Body of pancreas (tissue), 4 donors: Measurements from ENCODE around the gene RBP3.

Experiments
- POLR2A ChIP-seq, 3 donors: fragments of 450-650 bp; IDR thresholded peaks; one replicate each; pipeline ENCODE4 v1.6.1; 2016; ENCODE audit warnings: antibody characterized with exemption in 3 of 3, mild to moderate bottlenecking in 2 of 3
- TF ChIP-seq, protein P1 (sequence below), 7 experiments: fragments of 450-650 bp in 4 of 7; fragments of 200-600 bp in 3 of 7; sonication (generic) in 3 of 7; IDR thresholded peaks; one replicate each; pipeline ENCODE4 v1.5.1; 2016 to 2019; ENCODE audit warnings: antibody characterized with exemption in 7 of 7

DNA sequence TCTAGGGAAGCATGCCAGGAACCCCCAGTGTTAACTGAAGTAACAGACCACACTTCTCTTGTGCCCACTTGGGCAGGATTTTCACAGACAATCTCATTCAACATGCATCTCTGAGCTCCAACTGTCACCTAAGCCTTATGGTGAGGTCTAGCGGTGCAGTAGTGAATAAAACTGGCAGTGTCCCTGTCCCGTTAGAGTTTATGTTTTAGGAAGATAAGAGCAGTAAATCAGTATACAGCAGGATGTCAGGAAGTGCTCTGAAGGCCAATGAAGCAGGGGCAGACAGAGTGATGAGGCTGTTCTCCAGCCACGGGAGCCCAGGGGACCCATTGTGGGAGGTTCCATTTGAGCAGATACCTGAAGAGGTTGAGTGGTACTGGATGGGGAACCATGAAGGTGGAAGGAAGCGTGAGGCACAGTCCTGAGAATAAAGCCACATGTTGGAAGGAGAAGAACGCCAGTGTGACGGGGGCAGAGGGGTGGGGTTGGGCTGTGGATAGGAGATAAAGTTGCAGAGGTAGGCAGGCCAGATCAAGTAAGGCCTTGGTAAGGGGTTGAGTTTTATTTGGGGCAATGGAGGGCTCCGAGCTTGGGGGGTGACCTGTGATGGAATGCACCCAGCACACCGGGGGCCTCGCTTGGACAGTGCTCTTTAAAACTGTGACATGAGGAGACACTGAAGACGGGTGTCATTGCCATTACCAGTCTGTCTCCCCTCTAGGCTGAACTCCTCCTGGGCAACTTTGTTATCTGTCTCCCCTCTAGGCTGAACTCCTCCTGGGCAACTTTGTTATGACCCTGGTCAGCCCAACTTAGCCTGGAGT is 41.6 kb upstream of the RBP3 start:
- peak in 1 of 3 donors; percentile 32 for TF ChIP-seq POLR2A (IDR thresholded peaks at IDR 0.05)
- TF ChIP-seq, protein P1, sequence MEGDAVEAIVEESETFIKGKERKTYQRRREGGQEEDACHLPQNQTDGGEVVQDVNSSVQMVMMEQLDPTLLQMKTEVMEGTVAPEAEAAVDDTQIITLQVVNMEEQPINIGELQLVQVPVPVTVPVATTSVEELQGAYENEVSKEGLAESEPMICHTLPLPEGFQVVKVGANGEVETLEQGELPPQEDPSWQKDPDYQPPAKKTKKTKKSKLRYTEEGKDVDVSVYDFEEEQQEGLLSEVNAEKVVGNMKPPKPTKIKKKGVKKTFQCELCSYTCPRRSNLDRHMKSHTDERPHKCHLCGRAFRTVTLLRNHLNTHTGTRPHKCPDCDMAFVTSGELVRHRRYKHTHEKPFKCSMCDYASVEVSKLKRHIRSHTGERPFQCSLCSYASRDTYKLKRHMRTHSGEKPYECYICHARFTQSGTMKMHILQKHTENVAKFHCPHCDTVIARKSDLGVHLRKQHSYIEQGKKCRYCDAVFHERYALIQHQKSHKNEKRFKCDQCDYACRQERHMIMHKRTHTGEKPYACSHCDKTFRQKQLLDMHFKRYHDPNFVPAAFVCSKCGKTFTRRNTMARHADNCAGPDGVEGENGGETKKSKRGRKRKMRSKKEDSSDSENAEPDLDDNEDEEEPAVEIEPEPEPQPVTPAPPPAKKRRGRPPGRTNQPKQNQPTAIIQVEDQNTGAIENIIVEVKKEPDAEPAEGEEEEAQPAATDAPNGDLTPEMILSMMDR (IDR thresholded peaks at IDR 0.05): no peak
